ENCODE data around the gene CD2BP2.

The CD2BP2 gene

DNA sequence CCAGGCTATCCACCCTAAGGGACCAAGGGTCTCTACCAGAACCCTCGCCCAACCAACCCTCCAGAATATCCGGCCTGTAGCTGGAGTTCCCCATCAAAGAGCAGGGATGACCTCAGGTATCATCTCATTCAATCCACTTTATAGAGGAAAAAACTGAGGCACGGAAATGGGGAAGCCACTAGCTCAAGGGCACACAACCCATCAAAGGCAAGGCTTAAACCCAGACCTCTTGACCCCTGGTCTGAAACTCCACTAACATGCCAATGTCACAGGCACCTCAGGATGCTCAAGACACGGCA is 13.6 kb upstream of the CD2BP2 start:
- no peak overlapping the region for H3K4me3 ChIP-seq (IDR thresholded peaks at IDR 0.05; ENCODE audit: insufficient read depth, low read depth, low read length)
- H3K27ac ChIP-seq, result no peak overlapping the region
- H3K4me1 ChIP-seq (ENCODE audit: low read depth, poor library complexity, severe bottlenecking), result peaks cover 34% of the 10 kb centered on the region
- peak overlapping the region; percentile 47; the same call in 1 of the 2 replicates for H3K9ac ChIP-seq
- no peaks in the 10 kb centered on the region for H4K20me1 ChIP-seq (ENCODE audit: insufficient read depth)
- H3K27me3 ChIP-seq (ENCODE audit: insufficient read depth, low read depth), result no peaks in the 10 kb centered on the region
- TF ChIP-seq CTCF (conservative IDR thresholded peaks at IDR 0.05; ENCODE audit: low read depth, low read length), result no peak
- H2AFZ ChIP-seq (ENCODE audit: low read depth), result no peak overlapping the region
- H3K4me2 ChIP-seq, result peak overlapping the region; percentile 89
- H3K79me2 ChIP-seq (ENCODE audit: insufficient read depth, low read depth), result peaks cover 48% of the 10 kb centered on the region
- no peaks in the 10 kb centered on the region for H3K36me3 ChIP-seq (ENCODE audit: insufficient read depth)

GRCh38 chr16:30368122-30368791 is 13.1 kb upstream of the CD2BP2 start:
- peak overlapping the region; percentile 47; the same call in 1 of the 2 replicates for H3K9ac ChIP-seq
- H3K4me3 ChIP-seq (IDR thresholded peaks at IDR 0.05; ENCODE audit: insufficient read depth, low read depth, low read length), result no peak overlapping the region
- no peak overlapping the region for H2AFZ ChIP-seq (ENCODE audit: low read depth)
- TF ChIP-seq CTCF (conservative IDR thresholded peaks at IDR 0.05; ENCODE audit: low read depth, low read length), result no peak
- peaks cover 34% of the 10 kb centered on the region for H3K4me1 ChIP-seq (ENCODE audit: low read depth, poor library complexity, severe bottlenecking)
- H3K27me3 ChIP-seq (ENCODE audit: insufficient read depth, low read depth), result no peaks in the 10 kb centered on the region
- peaks cover 52% of the 10 kb centered on the region for H3K79me2 ChIP-seq (ENCODE audit: insufficient read depth, low read depth)
- no peaks in the 10 kb centered on the region for H3K36me3 ChIP-seq (ENCODE audit: insufficient read depth)
- H3K27ac ChIP-seq, result no peak overlapping the region
- peak overlapping the region; percentile 89 for H3K4me2 ChIP-seq
- no peaks in the 10 kb centered on the region for H4K20me1 ChIP-seq (ENCODE audit: insufficient read depth)

DNA sequence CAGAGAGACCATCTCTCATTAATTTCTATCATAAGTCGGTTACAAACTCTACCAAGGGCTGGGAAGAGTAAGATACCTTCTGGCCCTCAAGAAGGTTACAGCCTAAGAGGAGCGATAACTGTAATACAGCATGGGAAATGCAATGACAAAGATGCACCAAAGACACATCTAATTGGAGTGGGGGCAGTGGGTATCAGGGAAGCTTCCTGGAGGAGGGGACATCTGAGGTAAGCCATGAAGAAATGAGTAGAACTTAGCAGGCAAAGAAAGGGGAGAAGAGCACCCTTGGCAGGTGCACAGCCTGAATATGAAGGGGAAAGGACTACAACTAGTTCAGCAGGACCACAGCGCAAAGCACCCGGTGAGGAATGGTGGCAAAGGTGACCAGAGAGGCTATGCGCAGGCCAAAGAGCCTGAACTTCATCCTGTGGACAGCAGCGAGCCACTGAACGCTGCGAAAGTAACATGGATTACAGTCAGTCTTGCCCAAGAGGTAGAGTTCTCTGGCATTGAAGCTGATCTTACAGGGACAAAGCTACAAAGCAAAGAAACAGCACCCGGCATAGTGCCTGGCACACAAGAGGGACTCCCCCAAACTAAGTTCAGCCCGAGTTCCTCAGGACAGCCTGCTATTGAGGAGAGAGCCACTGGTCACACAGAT is 12.4 kb upstream of the CD2BP2 start:
- H3K9ac ChIP-seq, result no peak overlapping the region; the same call in 1 of the 2 replicates
- H3K27me3 ChIP-seq (ENCODE audit: insufficient read depth, low read depth), result no peaks in the 10 kb centered on the region
- H3K4me1 ChIP-seq (ENCODE audit: low read depth, poor library complexity, severe bottlenecking), result peaks cover 32% of the 10 kb centered on the region
- no peak overlapping the region for H2AFZ ChIP-seq (ENCODE audit: low read depth)
- H3K4me2 ChIP-seq, result peak overlapping the region; percentile 89
- no peaks in the 10 kb centered on the region for H4K20me1 ChIP-seq (ENCODE audit: insufficient read depth)
- TF ChIP-seq CTCF (conservative IDR thresholded peaks at IDR 0.05; ENCODE audit: low read depth, low read length), result no peak
- H3K4me3 ChIP-seq (IDR thresholded peaks at IDR 0.05; ENCODE audit: insufficient read depth, low read depth, low read length), result no peak overlapping the region
- H3K79me2 ChIP-seq (ENCODE audit: insufficient read depth, low read depth), result peaks cover 56% of the 10 kb centered on the region
- H3K27ac ChIP-seq, result no peak overlapping the region
- no peaks in the 10 kb centered on the region for H3K36me3 ChIP-seq (ENCODE audit: insufficient read depth)

GRCh38 chr16:30366511-30366910 is 11.4 kb upstream of the CD2BP2 start:
- Histone ChIP-seq H2AFZ (ENCODE audit: low read depth) (no peak overlapping the region), H3K36me3 (ENCODE audit: insufficient read depth) (no peaks in the 10 kb centered on the region), H3K27ac (no peak overlapping the region), H3K27me3 (ENCODE audit: insufficient read depth, low read depth) (no peaks in the 10 kb centered on the region), H3K4me3 (IDR thresholded peaks at IDR 0.05; ENCODE audit: insufficient read depth, low read depth, low read length) (no peak overlapping the region), H4K20me1 (ENCODE audit: insufficient read depth) (no peaks in the 10 kb centered on the region), H3K79me2 (ENCODE audit: insufficient read depth, low read depth) (peaks cover 58% of the 10 kb centered on the region), H3K4me2 (peak overlapping the region; percentile 89; the same call in 1 of the 2 replicates), H3K4me1 (ENCODE audit: low read depth, poor library complexity, severe bottlenecking) (peaks cover 22% of the 10 kb centered on the region), H3K9ac (no peak overlapping the region)
- TF ChIP-seq CTCF (conservative IDR thresholded peaks at IDR 0.05; ENCODE audit: low read depth, low read length), result no peak
